GM12878 (cell line): ENCODE measurements around the gene SUCO. TPM values are rescaled to one million over a fixed set of nuclear protein-coding genes. Genes with fewer than 3 reads are reported as not detected.

ENCODE experiments used
- CEBPZ ChIP-seq: fragments of 150-350 bp; IDR thresholded peaks from 2 replicates; pipeline ENCODE4 v1.6.1; 2016; ENCODE audit warnings: low read depth, low read length
- CHD1 ChIP-seq: IDR thresholded peaks from 2 replicates; pipeline ENCODE4 v1.6.1; 2012; ENCODE audit warnings: low read depth, low read length, improper control_type of control experiment
- CTCF ChIP-seq, 3 experiments: IDR thresholded peaks in 2 of 3; conservative IDR thresholded peaks in 1 of 3; 2 replicates each; pipeline ENCODE4 v1.5.1; 2011; ENCODE audit warnings: low read depth in 3 of 3, low read length in 3 of 3, mild to moderate bottlenecking in 3 of 3, control low read depth in 2 of 3, moderate library complexity in 2 of 3, inconsistent platforms in 1 of 3, mixed read lengths in 1 of 3; ENCODE audit not compliant: control insufficient read depth in 2 of 3, insufficient read depth in 1 of 3; ENCODE audit errors: extremely low read depth in 1 of 3
- E2F8 ChIP-seq: fragments of 450-650 bp; IDR thresholded peaks from 2 replicates; pipeline ENCODE4 v1.6.1; 2018; ENCODE audit warnings: mild to moderate bottlenecking, low read depth, moderate library complexity; ENCODE audit not compliant: partially characterized antibody
- MEF2A ChIP-seq: IDR thresholded peaks from 2 replicates; pipeline ENCODE4 v1.6.1; 2011; ENCODE audit warnings: low read depth, mild to moderate bottlenecking, low read length, moderate library complexity; ENCODE audit not compliant: insufficient read depth
- PAX5 ChIP-seq: IDR thresholded peaks from 2 replicates; pipeline ENCODE4 v1.6.1; 2011; ENCODE audit warnings: low read depth, low read length, borderline replicate concordance
- POLR2AphosphoS2 ChIP-seq: IDR thresholded peaks from 2 replicates; pipeline ENCODE4 v1.6.1; 2011; ENCODE audit warnings: low read depth, mild to moderate bottlenecking, low read length, improper control_type of control experiment, moderate library complexity
- POLR2AphosphoS5 ChIP-seq: IDR thresholded peaks from 2 replicates; pipeline ENCODE4 v1.6.1; 2011; ENCODE audit warnings: mild to moderate bottlenecking, low read length, inconsistent platforms
- POU2F2 ChIP-seq: IDR thresholded peaks from 3 replicates; pipeline ENCODE4 v1.6.1; 2011; ENCODE audit warnings: low read depth, mild to moderate bottlenecking, low read length, borderline replicate concordance
- SIN3A ChIP-seq: IDR thresholded peaks from 2 replicates; pipeline ENCODE4 v1.6.1; 2012; ENCODE audit warnings: low read depth, low read length, improper control_type of control experiment
- SMARCA5 ChIP-seq: fragments of 450-650 bp; IDR thresholded peaks from 2 replicates; pipeline ENCODE4 v1.6.1; 2017; ENCODE audit warnings: mild to moderate bottlenecking
- SUZ12 ChIP-seq: fragments of 200-600 bp; sonication (generic); IDR thresholded peaks from one replicate; pipeline ENCODE4 v1.6.1; 2018; ENCODE audit warnings: antibody characterized with exemption, mild to moderate bottlenecking; ENCODE audit not compliant: unreplicated experiment
- USF1 ChIP-seq: IDR thresholded peaks from 2 replicates; pipeline ENCODE4 v1.6.1; 2011; ENCODE audit warnings: borderline replicate concordance, low read depth, mild to moderate bottlenecking, moderate library complexity, mixed read lengths, low read length; ENCODE audit not compliant: insufficient read depth; ENCODE audit errors: extremely low read length
- ZNF687 ChIP-seq: fragments of 450-650 bp; IDR thresholded peaks from 2 replicates; pipeline ENCODE4 v1.6.1; 2017; ENCODE audit warnings: mild to moderate bottlenecking, moderate library complexity
- polyA plus RNA-seq, 11 experiments: library from polyadenylated mRNA; depleted of rRNA in 4 of 11; unstranded in 6 of 11; stranded (reverse) in 5 of 11; fragments of >200 nt; fragmentation: Nextera tagmentation in 4 of 11; fragmentation: Illumina TruSeq in 1 of 11; extraction: Ambion mirVana in 4 of 11; extraction: Trizol in 1 of 11; gene quantifications; 1 replicate in 1 of 11; 2 replicates in 10 of 11; pipeline versions ENCODE4 v1.2.1 to v1.2.3, GENCODE V29; 2011 to 2016; ENCODE audit warnings: inconsistent platforms in 2 of 11, missing spikeins in 2 of 11, low read depth in 1 of 11
- total RNA-seq, 4 experiments: library from RNA; depleted of rRNA in 3 of 4; stranded (reverse); fragments of >200 nt in 3 of 4; fragmentation: Illumina TruSeq in 1 of 4; extraction: Trizol in 1 of 4; gene quantifications; 2 replicates each; pipeline versions ENCODE4 v1.2.1 to v1.2.3, GENCODE V29; 2013 to 2021

SUCO gene
- total and polyA plus RNA-seq, 10 of the 15 experiments (the other 5 are each of a cell fraction or from before 2014, with no cell fraction given): 1.7 to 15.3 (median 8.4) TPM

GRCh38 chr1:172532700-172533512, at the start of gene SUCO (continued):
- TF ChIP-seq CEBPZ (no peak), POLR2AphosphoS2 (peak; percentile 88; the same call in 1 of the 2 replicates), USF1 (no peak), ZNF687 (peak; percentile 71), MEF2A (no peak), SMARCA5 (peak; percentile 85; the same call in 1 of the 2 replicates), CHD1 (0 out of 2 replicates have a peak, but pooled peaks have one; percentile 50), POLR2AphosphoS5 (peak; percentile 81), E2F8 (no peak), PAX5 (0 out of 2 replicates have a peak, but pooled peaks have one; percentile 26), CTCF (IDR thresholded peaks at IDR 0.05 in 2 of 3, conservative IDR thresholded peaks at IDR 0.05 in 1 of 3; ENCODE audit: control insufficient read depth in 2 of 3, extremely low read depth in 1 of 3, insufficient read depth in 1 of 3, low read depth in 3 of 3, low read length in 3 of 3) (no peak), SUZ12 (no peak), POU2F2 (no peak; the same call in 2 of the 3 replicates), SIN3A (0 out of 2 replicates have a peak, but pooled peaks have one; percentile 4)
